Hematopoietic multipotent progenitor cell treated with erythropoietin and hydrocortisone succinate and interleukin-3 and kit ligand, for 17 days (in vitro differentiated cells): ENCODE measurements around the gene RXRA.

Experiments
- DNase-seq: peaks from one replicate; pipeline ENCODE4 v3.0.0-alpha.2; 2015; ENCODE audit warnings: low spot score

RXRA gene

DNA sequence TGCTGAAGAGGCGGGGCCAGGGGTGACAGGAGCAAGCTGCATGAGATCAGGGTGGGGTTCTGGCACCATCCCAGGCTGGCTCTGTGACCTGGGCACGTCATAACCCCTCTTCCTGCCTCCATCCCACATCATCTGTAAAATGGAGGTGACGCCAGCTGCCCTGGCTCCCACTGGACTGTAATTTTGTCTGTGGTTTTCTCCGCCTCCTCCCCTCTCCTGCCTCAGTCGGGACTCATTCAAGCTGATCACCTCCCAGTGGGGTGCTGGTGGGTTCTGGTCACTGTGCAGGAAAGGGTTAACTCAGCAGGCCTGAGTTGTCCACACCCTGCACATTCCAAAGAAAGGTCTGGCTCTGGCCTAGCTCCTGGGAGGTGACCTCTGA, 128.2 kb downstream of the RXRA start:
- DNase-seq = no peak

DNA sequence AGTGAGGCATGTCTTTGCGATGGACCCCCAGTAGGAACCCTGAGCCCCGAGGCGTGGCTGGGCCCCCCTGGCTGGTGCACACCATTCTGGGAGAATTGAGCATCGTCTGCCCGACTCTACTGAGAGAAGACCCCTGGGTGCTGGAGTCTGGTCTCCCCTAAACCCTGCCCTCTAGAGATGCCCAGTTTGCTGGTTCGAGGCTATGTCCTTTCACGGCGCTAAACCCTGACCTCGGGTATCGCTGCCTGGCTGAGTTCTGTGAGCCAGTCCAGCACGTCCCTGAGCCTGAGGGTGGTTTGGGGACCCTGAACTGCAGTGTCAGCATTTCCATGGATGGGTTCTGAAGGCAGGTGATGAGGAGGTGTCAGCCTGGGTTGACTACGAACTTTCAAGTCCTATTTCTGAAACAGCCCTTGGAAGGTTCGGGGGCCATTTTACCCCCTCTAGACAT, 128.8 kb downstream of the RXRA start:
- no peak for DNase-seq

DNA sequence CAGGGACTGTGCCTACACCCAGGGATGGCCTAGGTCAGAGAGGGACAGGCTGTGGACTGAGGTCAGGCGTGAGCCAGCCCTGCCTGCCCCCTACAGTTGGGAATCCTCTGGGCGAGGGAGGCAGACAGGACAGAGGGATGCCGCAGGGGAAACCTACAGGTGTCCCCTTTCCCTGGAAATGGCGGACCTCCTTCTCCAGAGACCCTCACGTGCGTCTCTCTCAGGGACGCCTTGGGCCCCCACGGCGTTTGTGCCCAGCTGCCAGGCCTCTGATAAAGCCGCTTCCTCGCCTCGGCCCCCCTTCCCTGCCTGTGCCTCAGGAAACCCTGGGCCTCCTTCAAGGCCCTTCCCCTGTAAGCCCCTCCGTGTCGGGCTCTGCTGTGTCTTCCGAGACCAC, 129.3 kb downstream of the RXRA start:
- DNase-seq = no peak

DNA sequence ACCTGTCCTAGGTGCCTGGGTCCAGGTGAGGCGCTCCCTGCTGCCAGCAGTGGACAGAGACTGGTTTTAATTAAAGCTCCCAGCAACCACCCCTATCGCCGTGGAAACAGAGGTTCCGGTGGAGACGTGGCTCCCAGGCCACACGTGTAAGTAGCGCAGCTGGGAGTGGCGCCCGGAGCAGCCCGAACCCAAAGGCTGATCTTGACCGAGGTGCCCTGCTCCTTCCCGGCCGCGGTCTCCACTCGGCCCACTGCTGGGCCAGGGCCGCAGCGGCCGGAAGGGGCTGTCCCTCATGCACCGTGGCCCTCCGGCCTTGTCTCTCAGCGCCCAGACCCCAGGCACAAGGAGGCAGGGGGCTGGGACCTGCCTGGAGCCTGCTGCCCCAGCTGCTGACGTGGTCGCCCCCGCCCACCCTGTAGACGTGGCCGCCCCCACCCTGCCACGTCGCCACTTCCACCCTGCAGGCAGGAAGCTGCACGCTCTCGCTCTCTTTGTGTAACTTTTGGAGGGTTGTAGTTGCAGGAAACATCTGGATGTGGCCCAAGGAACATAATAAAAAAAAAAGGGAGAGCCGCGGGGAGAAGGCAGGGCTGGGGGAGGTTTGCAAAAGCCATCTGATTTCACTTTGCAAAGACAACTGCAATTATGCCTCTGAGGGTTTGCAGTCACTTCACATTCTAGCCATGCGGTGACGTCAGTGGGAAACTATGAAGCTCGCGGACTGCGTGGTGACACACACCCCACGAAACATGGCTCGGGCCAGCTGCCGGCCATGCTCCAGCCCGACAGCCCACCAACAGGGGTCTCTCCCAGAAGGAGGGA, 129.9 kb downstream of the RXRA start:
- no peak for DNase-seq

DNA sequence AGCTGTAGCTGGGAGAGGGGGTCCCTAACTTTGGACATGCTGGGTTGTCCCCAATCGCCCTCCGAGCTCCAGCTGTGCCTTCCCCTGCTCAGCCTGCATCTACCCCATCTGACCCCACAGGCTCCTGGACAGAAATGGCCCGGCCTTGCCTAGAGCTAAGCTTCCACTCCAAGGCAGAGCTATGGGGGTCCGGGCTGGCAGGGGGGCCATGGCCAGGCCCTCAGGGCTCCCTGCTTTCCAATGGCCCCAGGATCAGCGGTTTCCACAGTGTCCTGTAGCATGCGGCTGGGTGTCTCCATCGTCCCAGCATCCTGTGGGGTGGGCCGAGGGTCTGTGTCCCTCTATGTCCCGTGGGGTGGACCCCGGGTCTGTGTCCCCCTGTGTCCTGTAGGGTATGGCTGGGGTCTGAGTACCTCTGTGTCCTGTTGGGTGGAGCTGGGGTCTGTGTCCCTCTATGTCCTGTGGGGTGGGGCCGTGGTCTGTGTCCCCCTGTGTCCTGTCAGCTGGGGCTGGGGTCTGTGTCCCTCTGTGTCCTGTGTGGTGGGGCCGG, 130.6 kb downstream of the RXRA start:
- DNase-seq = no peak

DNA sequence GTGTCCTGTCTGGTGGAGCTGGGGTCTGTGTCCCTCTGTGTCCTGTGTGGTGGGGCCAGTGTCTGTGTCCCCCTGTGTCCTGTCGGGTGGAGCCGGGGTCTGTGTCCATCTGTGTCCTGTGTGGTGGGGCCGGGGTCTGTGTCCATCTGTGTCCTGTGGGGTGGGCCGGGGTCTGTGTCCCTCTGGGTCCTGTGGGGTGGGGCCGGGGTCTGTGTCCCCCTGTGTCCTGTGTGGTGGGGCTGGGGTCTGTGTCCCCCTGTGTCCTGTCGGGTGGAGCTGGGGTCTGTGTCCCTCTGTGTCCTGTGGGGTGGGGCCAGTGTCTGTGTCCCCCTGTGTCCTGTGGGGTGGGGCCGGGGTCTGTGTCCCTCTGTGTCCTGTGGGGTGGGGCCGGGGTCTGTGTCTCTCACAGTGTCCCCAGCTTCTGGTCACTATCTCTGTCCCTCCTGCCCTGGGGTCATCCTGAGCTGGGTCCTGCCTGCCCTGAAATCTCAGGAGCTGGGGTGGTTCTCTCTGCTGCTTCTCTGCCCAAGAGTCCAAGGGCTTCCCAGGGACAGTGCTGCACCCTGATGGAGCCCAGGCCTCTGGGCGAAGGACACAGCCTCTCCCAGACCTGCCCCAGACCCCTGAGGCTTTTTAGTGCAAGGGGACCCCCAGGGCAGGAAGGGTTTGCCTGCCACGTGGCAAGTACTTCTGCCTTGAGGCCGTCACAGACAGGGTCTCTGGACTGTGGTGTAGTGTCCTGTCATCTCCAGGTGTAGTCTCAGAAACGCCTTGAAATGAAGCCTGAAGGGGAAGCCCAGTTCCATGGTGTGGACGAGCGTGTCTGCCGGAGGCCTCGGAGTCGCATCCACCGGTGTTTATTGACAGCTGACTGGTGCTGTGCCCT, 131.3 kb downstream of the RXRA start:
- no peak for DNase-seq

DNA sequence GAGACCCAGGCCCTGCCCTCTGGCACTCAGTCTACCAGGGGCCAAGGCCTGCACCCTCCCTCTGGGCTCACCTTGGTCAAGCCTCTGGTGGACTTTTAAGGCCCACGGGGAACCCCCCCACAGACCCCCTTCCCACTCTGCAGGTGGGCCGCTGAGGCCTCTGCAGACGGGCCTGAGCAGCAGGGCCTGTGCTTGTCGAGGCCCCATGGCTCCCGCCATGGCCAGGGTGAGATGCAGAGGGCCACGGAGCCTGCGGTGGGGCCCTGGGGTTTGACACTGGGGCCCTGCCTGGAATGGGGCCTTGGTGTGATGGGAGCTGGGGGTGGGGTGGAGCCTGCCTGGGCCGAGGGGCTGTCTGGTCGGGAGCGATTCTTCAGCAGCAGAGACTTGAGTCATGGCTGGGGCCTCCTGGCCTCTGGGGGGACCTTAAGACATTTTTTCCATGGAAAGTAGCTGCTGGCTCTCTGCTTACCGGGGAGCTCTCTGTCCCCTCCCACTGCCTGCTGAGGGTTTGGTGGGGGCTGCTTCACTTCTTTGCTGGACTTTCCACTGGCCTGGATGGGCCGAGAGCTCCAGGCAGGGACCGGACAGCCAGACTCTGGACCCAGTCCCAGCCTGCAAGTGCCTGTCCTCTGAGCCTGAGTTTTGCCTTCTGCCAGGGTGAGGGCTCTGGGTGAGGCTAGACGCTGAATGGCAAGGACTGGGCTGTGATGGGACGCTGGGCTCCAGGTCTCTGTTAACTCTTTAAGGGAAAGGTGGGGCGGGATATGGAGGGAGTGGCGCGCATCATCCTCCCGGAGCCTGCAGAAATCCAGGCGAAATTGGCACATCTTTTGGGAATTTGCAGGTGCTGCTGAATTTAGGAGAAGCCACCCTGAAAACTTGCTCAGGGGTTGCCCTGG, 132.2 kb downstream of the RXRA start:
- no peak for DNase-seq

DNA sequence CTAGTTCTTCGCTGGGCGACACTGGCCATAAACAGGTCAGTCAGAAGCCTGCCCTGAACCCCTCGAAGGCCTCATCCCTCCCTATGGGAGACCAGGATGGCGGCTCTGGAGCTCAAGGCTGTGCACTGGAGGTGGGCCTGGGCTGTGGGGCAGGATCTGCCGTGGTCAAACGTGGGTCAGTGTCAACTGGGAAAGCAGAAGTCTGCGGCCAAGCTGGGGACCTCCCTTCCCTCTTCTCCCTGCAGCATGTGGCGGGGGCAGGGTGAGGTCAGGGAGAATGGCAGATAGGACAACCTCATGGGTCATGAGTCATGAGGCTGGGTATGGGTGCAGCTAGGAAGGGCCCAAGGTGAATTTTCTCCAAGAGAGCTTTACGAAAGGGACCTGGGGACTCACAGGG, 132.9 kb downstream of the RXRA start:
- no peak for DNase-seq

DNA sequence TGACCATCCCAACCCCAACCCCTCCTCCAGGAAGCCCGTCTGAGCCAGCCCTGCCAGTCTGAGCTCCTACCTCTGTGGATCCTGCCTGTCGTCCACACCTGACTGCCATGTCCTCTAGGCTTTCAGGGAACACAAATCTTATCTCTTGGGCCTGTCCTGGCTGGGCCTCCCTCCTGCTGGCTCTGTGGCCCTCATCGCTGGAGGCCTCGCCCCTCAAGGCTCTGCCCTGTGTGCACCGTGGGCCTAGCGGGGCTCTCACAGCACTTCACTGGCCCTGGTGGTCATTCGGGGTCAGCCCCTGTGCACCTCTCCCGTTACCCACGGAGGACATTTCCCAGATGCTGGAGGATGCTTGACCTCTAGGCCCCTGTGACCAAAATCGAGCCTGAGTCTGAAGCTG, 133.3 kb downstream of the RXRA start:
- no peak for DNase-seq

DNA sequence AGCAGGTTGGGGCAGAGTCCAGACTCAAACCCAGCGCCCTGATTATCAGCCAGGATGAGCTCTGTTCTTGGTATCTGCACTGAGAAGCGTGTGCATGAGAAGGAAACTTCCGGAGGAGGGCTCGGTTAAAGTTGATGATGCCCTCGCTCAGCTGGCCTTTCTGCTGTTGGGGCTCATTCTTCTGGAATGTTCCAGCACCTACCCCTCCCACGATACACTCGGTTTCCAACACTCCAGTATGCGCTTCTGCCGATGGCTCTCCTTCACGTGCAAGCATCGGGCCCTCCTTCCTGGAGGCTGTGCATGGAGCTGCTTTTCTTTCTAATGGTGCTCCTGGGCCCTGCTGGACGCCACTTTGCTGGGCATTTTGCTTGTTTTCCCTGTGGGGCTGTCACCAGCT, 134.0 kb downstream of the RXRA start:
- no peak for DNase-seq

DNA sequence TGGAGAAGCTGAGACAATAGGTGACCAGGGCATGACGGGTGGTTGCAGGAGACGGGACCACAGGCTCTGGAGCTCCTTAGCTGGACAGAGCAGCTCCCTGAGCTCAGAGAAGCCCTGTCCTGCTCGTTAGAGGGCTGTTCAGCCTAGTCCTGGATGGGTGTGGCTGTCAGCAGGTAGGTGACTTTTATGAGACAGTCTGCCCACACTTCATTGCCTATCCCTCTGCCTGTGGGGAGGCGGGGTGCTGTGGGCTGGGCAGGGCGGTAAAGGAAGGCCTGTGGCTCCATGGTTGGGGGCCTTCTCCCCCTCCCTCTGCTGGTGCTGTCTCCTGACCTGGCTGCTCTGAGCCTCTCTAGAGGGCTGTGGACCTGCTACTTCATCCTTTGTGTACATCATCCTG, 134.6 kb downstream of the RXRA start:
- no peak for DNase-seq

DNA sequence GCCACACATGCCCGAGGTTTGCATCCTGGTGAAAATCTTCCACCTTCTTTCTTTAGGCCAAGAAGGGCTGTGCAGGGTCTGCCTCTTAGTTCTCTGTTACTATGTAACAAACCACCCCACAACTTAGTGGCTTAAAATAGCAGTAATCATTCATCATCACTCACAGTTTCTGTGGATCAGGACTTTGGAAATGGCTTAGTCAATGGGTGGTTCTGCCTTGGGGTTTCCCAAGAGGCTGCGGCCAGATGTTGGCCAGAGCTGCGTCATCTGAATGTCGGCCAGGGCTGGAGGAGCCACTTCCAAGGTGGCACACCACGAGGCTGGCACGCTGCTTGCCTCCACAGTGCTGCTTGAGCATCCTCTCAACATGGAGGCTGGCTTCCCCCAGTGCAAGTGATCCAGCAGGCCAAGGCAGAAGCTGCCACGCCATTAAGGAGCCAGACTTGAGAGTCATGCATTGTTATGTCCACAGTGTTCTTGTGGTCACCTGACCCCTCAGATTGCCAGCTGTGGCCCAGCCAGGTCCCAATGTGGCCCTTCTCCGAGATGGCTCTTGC, 135.2 kb downstream of the RXRA start:
- DNase-seq = no peak

DNA sequence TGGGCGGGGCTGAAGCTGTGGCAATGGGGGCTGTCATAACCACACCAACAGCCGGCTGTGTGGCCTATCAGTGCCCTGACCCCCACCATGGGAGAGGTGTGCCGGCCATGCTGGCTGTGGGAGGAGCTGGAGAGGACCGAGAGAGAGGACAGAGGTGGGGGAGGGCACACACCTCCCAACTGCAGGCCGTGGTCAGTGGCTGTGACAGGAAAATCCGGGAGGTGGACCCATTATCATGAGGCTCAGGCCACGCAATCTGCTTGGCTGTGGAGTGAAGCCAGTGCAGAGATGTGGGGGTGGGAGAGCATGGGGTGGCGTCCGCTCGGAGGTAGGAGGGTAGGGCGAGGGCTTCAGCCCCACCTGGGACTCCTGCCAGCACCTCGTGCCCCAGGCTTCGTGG, 136.1 kb downstream of the RXRA start:
- no peak for DNase-seq

DNA sequence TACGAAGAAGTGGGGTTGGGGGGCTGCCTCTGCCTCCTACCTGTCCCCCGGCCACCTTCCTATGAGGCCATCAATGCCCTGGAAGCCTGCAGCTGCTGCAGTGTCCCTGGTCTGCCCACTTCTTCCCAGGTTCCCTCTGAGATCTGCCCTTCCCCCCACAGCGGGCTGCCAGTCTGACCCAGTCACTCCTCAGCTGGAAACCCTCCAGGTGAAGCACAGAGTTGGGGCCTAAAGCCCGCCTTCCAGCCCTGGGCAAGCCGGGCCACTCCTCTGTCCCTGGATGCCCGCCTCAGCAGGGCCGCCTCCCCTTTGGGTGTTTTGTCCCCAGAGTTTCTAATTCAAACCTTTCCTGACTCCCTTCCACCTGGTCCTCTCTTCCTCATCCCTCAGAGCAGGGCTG, 137.0 kb downstream of the RXRA start:
- no peak for DNase-seq

DNA sequence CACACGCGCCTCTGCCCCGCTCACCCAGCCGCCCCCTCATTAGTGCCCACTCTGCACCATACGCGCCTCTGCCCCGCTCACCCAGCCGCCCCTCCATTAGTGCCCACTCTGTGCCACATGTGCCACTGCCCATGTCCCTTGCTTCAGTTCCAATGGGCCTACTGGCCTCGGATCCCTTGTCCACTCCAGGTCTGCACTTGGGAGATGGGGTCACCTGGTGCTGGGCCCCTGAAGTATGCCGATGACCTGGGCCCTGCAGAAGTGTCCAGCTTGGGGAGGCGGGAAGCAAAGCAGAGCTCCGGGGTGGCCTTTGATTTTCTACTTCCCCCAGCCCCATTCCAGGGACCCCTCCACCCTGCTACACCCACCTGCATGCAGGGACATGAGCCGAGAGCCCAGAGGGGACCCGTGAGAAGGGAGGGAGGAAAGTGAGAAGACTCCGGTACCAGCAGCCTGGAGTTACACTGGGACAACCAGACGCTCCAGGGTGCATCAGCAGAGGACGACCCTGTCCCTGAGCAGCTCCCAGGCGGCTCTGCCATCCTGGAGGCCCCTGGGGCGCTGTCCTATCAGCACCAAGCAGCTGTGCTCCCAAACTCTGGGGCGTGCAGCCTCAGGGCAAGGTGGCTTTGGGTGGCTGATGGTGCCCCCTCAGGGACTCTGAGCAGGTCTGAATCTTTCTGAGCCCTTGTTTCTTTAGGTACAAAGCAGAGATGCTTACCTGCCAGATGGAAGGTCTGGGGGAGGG, 140.8 kb downstream of the RXRA start:
- DNase-seq = no peak

DNA sequence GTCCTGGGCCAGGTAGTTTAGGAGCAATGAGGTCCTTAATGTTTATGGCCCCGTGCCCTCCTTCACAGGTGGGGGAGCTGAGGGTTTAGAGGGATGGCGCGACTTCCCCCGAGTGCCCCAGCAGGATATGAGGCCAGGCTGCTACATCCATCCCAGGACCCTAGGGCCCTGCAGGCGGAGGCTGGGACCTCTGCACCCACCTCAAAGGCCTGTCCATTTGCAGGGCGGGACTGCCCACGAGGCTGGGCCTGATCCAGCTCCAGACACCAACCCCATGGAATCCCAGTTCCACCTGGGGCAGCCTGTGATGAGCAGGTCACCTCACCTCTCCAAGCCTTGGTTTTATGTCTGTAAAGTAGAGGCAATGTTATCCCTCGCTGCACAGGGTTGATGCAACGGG, 142.1 kb downstream of the RXRA start:
- no peak for DNase-seq

DNA sequence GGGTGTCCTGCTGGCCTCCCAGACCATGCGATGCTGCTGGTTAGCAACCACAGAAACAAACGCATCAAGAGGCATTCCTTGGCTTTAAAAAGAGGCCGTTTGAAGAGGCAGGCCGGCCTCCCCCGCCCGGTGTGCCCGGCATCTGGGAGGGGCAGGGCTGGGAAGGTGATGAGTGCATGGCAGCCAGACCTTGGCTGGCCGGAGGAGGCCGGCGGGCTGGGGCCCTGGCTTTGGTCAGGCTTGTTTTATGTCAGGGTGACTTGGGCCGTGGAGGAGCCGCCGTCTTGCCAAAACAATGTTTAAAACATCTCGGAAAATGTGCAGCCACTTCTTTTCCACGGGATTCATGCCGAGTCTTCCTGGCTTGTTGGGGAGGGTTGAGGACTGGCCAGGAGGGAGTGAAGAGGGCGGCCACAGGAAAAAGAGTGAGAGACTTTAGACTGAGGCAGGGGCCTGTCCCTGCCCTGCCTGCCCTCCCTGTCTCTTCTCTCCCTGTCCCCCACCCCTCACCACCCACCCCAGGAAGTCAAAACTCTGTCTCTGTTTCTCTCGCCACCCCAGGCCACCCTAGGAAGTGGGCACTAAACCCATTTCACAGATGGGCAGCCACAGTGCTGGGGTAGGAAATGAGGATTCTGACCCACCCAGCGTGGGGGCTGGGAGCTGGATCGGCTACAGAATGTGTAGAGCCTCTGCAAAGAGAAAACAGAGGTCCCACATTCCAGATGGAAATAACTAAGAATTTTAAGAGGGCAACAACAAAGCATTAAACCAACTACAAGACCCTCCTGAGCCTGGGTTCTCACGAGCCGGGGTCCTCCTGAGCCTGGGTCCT, 143.0 kb downstream of the RXRA start:
- DNase-seq = no peak

DNA sequence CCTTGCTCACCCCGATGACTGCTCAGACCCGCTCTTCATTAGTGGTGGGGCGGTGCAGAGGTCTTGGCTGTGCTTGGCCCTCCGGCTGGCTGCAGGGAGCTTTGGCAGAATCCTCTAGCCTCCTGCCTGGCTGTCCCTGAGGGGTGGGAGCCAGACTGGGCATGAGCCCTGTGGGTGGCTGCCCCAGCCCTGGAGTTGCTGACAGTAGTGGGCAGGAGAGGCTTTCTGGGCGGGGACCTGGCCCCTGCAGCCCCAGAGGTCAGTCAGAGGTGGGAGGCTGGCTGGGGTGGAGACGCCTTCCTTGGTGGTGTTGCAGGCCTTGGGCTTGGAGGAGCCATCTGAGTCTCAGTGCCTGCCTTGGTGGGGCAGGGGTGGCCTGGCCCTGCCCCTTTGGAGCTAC, 146.0 kb downstream of the RXRA start:
- DNase-seq = no peak

DNA sequence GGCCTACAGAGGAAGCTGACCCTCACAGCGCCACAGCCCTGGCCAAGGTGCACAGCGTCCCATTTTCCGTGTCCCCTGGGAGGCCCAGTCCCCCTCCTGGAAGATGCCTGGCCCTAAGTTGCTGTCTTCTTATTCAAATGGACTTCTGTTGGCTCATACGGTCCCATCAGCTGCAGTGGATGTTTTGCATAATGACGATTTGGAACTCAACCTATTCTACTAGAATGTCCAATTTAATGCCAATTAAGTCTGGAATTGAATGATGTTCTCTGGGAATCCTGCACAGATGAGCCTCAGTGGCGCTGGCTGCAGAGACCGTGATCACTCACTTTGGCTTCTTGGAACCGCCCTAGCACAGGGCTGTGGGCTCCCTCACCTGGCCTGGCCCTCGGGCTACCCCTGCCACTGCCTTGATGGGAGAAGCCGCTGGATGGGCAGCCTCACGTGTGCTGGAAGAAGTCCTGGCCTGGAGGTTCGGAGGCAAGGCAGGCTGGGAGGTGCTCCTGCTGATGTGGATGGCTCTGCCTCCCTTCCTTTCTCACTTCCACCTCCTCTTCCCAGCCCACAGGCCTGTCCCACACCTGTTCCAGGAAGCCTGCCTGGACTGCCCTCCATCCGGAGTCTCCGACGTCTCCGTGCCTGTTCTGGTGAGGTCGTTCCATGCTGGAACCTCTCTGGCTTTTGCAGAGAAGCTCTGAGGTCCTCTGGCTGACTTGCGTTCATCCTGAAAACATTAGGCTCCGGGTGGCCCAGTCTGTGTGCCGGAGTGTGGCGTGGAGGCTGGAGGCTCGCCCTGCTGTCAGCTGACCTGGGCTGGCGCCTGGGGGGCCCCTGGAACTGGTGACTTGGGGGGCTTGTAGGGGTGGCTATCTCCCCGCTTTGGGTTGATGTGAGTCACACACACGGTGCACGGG, 147.1 kb downstream of the RXRA start:
- DNase-seq = no peak
